KMS-11 (cell line): ENCODE data around the gene LRRC17.

ENCODE experiments used
- H2AFZ ChIP-seq: fragments of 200-600 bp; sonication (generic); 2 replicates; pipeline ENCODE4 v1.6.1; 2016; ENCODE audit warnings: antibody characterized with exemption, mixed run types, low read depth
- H3K27ac ChIP-seq: fragments of 200-600 bp; sonication (generic); 2 replicates; pipeline ENCODE4 v1.6.1; 2016; ENCODE audit warnings: mild to moderate bottlenecking, mixed run types
- H3K27me3 ChIP-seq: fragments of 200-600 bp; sonication (generic); 2 replicates; pipeline ENCODE4 v1.6.1; 2017; ENCODE audit warnings: mild to moderate bottlenecking, low read depth, mixed run types, moderate library complexity; ENCODE audit not compliant: insufficient read depth
- H3K36me3 ChIP-seq: fragments of 200-600 bp; sonication (generic); 2 replicates; pipeline ENCODE4 v1.6.1; 2017; ENCODE audit warnings: mild to moderate bottlenecking, mixed run types; ENCODE audit not compliant: insufficient read depth
- H3K4me1 ChIP-seq: fragments of 200-600 bp; sonication (generic); 2 replicates; pipeline ENCODE4 v1.6.1; 2016; ENCODE audit warnings: mild to moderate bottlenecking, low read depth, mixed run types; ENCODE audit not compliant: poor library complexity, severe bottlenecking
- H3K4me2 ChIP-seq: fragments of 200-600 bp; sonication (generic); 2 replicates; pipeline ENCODE4 v1.7.0; 2016; ENCODE audit warnings: mild to moderate bottlenecking, mixed run types
- H3K4me3 ChIP-seq: fragments of 200-600 bp; sonication (generic); IDR thresholded peaks from 2 replicates; pipeline ENCODE4 v1.6.1; 2017; ENCODE audit warnings: low read depth, low read length, mixed read lengths; ENCODE audit not compliant: insufficient read depth
- H3K79me2 ChIP-seq: fragments of 200-600 bp; sonication (generic); 2 replicates; pipeline ENCODE4 v1.6.1; 2016; ENCODE audit warnings: low read depth, mixed run types; ENCODE audit not compliant: insufficient read depth
- H3K9ac ChIP-seq: fragments of 200-600 bp; sonication (generic); 2 replicates; pipeline ENCODE4 v1.6.1; 2016; ENCODE audit warnings: mild to moderate bottlenecking, mixed run types
- H4K20me1 ChIP-seq: fragments of 200-600 bp; sonication (generic); 2 replicates; pipeline ENCODE4 v1.6.1; 2016; ENCODE audit warnings: mild to moderate bottlenecking, mixed run types; ENCODE audit not compliant: insufficient read depth
- CTCF ChIP-seq: fragments of 200-600 bp; sonication (generic); conservative IDR thresholded peaks from 2 replicates; pipeline ENCODE4 v1.6.1; 2017; ENCODE audit warnings: low read depth, mild to moderate bottlenecking, antibody characterized with exemption, low read length, moderate library complexity, mixed read lengths

LRRC17 gene

GRCh38 chr7:102981451-102981850 is 68.7 kb downstream of the LRRC17 start:
- TF ChIP-seq CTCF = no peak
- Histone ChIP-seq H3K79me2 (no peaks in the 10 kb centered on the region), H3K4me1 (no peaks in the 10 kb centered on the region), H3K36me3 (no peaks in the 10 kb centered on the region), H3K4me3 (no peak overlapping the region), H3K4me2 (no peak overlapping the region), H3K27me3 (no peaks in the 10 kb centered on the region), H3K27ac (no peak overlapping the region), H4K20me1 (no peaks in the 10 kb centered on the region), H3K9ac (no peak overlapping the region), H2AFZ (no peak overlapping the region)

- Histone ChIP-seq H2AFZ (no peak overlapping the region), H3K4me1 (no peaks in the 10 kb centered on the region), H3K79me2 (no peaks in the 10 kb centered on the region), H3K9ac (no peak overlapping the region), H3K4me2 (no peak overlapping the region), H3K4me3 (no peak overlapping the region), H4K20me1 (no peaks in the 10 kb centered on the region), H3K27ac (no peak overlapping the region), H3K27me3 (no peaks in the 10 kb centered on the region), H3K36me3 (no peaks in the 10 kb centered on the region)
- no peak for TF ChIP-seq CTCF
These were observed 69.4 kb downstream of the LRRC17 start for GRCh38 chr7:102982235-102982634.

- Histone ChIP-seq H3K4me1 (no peaks in the 10 kb centered on the region), H3K36me3 (no peaks in the 10 kb centered on the region), H3K79me2 (no peaks in the 10 kb centered on the region), H3K4me2 (no peak overlapping the region), H4K20me1 (no peaks in the 10 kb centered on the region), H3K4me3 (no peak overlapping the region), H2AFZ (no peak overlapping the region), H3K27me3 (no peaks in the 10 kb centered on the region), H3K27ac (no peak overlapping the region), H3K9ac (no peak overlapping the region)
- no peak for TF ChIP-seq CTCF
These were observed 70.8 kb downstream of the LRRC17 start for GRCh38 chr7:102983602-102984001.

GRCh38 chr7:102985176-102985783 is 72.5 kb downstream of the LRRC17 start:
- H3K4me2 ChIP-seq = no peak overlapping the region
- H3K79me2 ChIP-seq = no peaks in the 10 kb centered on the region
- H3K4me1 ChIP-seq = no peaks in the 10 kb centered on the region

More at GRCh38 chr7:102985176-102985783, 72.5 kb downstream of the LRRC17 start:
- Histone ChIP-seq H3K36me3 (no peaks in the 10 kb centered on the region), H3K4me3 (no peak overlapping the region), H4K20me1 (no peaks in the 10 kb centered on the region), H3K27me3 (no peaks in the 10 kb centered on the region), H3K9ac (no peak overlapping the region), H2AFZ (no peak overlapping the region), H3K27ac (no peak overlapping the region)
- TF ChIP-seq CTCF = no peak
